ENCODE measurements around the gene RAP1GAP2.

GRCh38 chr17:2797226-2797625 is 988 bp downstream of the RAP1GAP2 start:
- no peak for TF ChIP-seq RAD21 (IDR thresholded peaks at IDR 0.05 in 1 of 2, conservative IDR thresholded peaks at IDR 0.05 in 1 of 2; ENCODE audit: low read depth in 2 of 2, low read length in 2 of 2)
- TF ChIP-seq CTCF (IDR thresholded peaks at IDR 0.05; ENCODE audit: control extremely low read depth in 1 of 3, insufficient read depth in 1 of 3, low read depth in 1 of 3, low read length in 3 of 3) = no peak
- no peak for TF ChIP-seq CHD1 (IDR thresholded peaks at IDR 0.05; ENCODE audit: low read depth, low read length)
- TF ChIP-seq, protein P1, sequence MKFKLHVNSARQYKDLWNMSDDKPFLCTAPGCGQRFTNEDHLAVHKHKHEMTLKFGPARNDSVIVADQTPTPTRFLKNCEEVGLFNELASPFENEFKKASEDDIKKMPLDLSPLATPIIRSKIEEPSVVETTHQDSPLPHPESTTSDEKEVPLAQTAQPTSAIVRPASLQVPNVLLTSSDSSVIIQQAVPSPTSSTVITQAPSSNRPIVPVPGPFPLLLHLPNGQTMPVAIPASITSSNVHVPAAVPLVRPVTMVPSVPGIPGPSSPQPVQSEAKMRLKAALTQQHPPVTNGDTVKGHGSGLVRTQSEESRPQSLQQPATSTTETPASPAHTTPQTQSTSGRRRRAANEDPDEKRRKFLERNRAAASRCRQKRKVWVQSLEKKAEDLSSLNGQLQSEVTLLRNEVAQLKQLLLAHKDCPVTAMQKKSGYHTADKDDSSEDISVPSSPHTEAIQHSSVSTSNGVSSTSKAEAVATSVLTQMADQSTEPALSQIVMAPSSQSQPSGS (IDR thresholded peaks at IDR 0.05; ENCODE audit: low read length) = no peak
- TF ChIP-seq YY1 (IDR thresholded peaks at IDR 0.05; ENCODE audit: low read depth, low read length) = no peak
- TF ChIP-seq, protein P2, sequence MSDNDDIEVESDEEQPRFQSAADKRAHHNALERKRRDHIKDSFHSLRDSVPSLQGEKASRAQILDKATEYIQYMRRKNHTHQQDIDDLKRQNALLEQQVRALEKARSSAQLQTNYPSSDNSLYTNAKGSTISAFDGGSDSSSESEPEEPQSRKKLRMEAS (IDR thresholded peaks at IDR 0.05) = no peak
- no peak for TF ChIP-seq KDM5A (IDR thresholded peaks at IDR 0.05; ENCODE audit: low read length)
- TF ChIP-seq CREB1 (IDR thresholded peaks at IDR 0.05) = no peak
- TF ChIP-seq EZH2 (IDR thresholded peaks at IDR 0.05; ENCODE audit: low read depth, low read length, severe bottlenecking) = no peak
